NCI-H1417 treated with DMSO at 0.1 percent for 48 hours (cell line): ENCODE results near the gene BRSK2.

Experiments used
- DNase-seq: peaks from one replicate; lab custom pipeline; 2025; lab: John Stamatoyannopoulos, UW

Gene BRSK2

GRCh38 chr11:1397146-1397861, 7.6 kb downstream of the BRSK2 start:
- DNase-seq = no peak

DNA sequence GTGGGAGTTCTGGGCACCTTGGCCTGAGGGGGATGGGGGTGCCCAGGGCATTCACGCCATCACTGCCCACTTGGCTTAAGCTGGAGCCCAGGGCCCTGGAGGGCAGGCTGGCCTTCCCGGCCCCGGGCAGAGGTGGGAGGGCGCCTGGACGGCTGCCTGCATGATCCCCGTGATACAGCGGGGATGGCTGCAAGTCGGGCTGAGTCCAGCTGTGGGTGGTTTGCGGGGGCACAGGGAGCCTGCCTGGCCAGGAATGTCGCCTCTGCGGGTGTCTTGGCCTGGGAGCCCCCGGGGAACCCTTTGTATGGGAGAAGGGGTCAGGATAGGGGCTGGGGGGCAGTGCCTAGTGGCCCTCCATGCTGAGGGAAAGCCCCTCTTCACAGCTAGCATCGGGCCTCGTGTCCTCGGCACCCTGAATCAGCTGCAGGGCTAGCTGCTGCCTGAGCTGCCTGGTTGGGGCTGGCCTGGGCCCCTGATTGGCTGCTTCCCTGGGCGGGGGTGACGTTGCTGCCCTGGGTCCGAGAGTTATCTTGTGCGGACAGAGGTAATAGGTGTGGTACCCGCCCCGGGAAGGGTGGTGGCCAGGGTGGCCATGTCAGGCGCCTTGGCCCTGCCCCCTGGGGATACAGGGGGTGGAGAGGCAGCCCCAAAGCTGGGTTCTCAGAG, 8.3 kb downstream of the BRSK2 start:
- no peak for DNase-seq

- no peak for DNase-seq
Observed at GRCh38 chr11:1398528-1399235, 8.9 kb downstream of the BRSK2 start.

DNA sequence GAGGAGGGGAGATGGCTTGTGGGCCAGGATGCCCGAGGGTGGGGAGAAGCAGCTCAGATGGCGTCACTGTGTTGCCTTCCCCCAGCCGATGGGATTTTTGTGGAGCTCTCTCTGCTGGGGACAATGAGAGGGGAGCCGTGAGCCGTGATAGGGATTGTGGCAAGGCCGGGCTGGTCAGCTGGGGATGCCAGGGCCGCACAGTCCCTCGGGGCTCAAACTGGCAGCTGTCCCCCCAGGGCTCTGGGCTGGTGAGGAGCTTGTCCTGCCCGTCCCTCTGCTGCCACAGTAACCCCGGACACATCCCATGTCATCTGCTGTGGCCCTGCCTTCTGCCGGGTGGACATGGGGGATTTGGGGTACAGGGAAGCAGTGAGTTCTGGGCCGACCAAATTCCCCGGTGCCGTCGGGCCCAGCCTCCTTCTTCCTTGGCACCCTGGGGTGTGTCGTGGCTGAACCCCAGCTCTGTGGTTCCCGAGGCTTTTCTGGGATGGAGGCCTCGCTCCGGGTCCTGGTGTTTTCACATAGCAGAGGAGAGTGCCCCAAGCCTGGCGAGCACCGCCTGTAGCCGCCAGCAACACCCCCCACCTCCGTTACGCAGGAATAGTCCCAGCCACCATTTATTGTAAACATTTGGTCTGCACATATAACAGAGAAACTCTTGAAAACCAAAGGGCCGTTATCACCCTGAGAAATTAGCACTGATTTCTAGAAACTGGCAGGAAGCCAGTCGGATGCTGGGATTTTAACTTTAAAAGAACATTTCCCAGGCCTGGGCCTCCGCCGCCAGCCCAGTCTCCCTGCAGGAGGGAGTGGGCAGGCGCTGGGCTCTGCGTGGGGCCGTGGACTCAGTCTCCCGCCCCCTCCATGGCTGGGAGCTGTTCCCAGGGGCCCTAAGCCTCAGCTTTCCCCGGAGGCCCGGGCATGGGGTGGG, 9.9 kb downstream of the BRSK2 start:
- no peak for DNase-seq

DNA sequence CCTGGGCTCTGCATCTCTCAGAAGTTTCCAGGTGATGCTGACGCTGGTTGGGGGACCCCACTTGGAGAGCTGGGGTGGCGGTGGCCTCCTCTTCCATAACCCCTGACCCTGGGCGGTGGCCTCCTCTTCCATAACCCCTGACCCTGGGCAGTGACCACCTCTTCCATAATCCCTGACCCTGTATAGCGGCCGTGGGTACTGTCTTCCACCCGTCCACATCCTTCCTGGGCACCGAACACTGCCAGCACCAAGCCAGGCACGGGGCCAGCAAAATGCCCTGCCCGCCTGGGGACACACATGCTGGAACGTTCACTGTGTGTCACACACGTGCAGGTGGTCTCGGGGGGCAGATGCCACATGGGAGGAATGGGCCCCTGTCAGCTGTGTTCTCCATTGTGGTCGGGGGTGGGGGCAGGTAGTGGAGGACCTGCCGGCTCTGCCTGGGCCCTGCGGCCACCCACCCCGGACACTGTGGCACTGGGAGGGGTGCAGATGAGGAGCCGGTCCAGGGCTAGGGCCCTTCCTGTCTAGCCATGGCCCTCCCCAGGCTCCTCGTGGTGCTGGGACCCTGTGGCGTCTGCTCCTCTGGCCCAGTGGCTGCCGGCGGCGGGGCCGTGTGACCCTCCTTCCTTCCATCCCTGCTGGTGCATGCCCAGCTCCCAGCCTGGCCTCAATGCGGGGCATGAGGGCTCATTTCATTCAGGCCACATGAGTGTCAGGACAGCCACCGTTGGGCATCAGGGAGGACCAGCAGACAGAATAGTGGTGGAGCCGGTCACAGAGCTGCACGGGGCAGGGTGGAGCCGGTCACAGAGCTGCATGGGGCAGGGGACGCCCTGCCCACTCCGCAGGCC, 10.8 kb downstream of the BRSK2 start:
- DNase-seq = no peak

DNA sequence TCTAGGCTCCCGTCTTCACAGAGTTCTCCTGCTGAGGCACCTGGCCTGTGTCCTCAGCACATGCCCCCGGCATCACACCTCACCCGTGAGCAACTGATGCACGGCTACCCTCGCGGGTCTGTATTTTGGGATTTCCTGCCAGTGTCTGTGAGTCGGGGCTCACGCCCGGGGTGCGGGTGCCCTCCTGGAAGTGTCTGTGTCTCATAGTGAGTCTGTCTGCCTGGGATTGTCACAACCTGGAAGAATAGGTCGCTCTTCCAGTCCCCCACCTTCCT, 11.4 kb downstream of the BRSK2 start:
- no peak for DNase-seq

DNA sequence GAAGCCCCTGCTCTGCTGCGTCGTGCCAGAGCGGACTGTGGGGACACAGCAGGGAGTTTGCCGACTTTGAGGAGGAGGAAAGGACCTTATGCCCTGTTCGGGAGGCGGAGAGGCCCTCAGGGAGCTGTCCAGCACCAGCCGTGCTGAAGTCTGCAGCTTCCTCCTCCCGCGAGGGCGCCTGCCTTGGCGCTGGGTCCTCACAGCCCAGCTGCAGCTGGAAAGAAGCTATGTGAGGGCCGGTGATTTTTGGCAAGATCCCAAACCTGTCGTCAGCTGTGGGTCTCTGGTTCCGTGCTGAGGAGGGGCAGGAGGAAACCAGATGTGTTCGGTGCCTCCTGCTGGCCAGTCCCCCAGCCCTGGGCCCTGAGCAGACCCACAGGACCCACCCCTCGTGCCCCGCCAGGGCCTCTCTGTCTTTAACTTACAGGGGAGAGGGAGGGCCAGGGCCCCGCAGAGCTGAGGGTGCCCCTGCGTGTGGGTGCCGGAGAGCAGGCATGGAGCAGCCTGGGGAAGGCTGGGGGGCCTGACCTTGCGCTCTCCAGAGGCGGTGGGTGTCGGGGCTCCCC, 12.0 kb downstream of the BRSK2 start:
- no peak for DNase-seq

DNA sequence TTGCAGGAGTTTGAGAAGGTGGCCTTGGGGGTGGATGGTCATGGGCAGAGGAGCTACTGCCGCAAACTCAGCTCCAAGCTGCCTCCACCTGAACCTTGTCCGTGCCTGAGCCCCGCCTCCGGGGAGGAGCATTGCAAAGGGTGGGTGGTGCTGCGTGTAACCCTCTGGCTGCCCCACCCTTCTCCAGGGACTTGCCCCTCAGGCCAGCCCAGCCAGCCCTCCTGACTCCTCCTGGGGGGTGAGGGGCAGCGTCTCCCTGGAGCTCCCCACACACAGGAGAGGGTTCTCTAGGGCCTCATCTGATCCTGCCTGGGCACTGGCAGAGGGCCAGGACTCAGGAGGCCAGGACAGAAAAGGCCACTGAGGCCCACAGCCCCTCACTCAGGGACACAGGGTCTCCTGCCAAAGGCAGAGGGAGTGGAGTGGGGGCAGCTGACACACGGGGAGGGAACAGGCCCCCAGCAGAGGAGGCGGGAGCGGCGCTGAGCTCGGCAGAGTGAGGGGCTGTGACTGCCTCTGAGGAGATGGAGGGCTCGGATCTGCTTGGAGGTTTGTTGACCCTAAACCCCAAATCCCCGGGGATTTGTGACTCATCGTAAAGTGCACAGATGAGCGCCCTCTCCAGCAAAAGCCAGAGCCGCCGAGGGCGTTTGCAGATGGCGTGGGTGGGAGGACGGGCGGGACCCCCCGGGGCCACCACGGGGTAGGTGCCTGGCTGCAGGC, 12.8 kb downstream of the BRSK2 start:
- no peak for DNase-seq

GRCh38 chr11:1403078-1403620, 13.4 kb downstream of the BRSK2 start:
- no peak for DNase-seq

GRCh38 chr11:1403721-1404460, 14.2 kb downstream of the BRSK2 start:
- no peak for DNase-seq

DNA sequence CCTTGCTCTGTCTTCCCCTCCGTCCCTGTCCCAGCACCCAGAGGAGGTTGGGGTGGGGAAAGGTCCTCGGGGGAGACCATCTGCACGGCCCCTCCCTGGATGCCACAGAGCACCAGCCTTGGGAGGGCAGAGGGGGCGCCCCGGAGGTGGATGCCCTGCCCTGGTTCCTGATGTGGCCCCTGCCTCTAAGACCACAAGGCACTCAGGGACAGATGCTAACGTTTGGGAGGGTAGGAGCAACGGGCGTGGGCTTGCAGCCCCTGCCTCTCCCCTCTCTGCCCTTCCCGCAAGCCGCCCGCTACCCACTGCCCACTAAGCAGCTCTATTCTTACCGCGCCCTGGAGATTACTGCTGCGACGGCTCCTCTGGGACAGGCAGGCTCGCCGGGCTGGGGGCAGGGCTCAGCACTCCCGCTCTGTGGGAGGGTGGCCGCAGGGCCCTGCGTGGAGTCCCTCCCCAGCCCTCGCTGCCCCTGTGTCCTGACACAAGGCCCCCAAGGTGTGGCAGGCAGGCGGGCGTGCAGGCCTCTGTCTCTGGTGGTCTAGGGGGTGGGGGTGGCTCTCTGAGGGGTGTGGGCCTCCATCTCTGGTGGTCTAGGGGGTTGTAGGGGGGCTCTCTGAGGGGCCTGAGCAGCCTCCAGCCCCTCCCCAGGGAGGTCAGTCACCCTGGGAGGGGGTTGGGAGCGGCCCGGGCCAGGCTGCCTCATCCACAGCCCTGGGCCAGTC, 14.9 kb downstream of the BRSK2 start:
- no peak for DNase-seq

- DNase-seq = no peak
Observed at GRCh38 chr11:1405186-1406020, 15.7 kb downstream of the BRSK2 start.

- no peak for DNase-seq
Observed at GRCh38 chr11:1406571-1407485, 17.1 kb downstream of the BRSK2 start.

- no peak for DNase-seq
Observed at GRCh38 chr11:1407668-1408067, 17.9 kb downstream of the BRSK2 start.

DNA sequence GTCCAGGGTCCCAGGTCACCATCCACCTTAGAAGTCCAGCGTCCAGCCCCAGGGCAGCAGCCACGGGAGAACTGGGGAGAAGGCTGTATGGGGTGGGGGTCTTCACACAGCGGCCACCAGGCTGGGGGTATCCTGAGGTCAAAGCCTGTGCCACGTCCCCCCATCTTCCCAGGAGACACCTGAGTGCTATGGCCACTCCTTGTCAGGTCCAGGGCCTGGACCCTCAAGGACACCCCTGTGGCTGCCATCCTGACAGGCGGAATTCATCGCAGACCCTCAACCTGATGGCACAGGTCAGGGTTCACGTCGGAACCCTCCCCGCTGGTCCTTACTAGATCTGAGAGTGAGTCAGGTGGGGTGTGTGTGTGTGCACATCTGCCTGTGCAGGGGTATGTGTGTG, 18.6 kb downstream of the BRSK2 start:
- no peak for DNase-seq

DNA sequence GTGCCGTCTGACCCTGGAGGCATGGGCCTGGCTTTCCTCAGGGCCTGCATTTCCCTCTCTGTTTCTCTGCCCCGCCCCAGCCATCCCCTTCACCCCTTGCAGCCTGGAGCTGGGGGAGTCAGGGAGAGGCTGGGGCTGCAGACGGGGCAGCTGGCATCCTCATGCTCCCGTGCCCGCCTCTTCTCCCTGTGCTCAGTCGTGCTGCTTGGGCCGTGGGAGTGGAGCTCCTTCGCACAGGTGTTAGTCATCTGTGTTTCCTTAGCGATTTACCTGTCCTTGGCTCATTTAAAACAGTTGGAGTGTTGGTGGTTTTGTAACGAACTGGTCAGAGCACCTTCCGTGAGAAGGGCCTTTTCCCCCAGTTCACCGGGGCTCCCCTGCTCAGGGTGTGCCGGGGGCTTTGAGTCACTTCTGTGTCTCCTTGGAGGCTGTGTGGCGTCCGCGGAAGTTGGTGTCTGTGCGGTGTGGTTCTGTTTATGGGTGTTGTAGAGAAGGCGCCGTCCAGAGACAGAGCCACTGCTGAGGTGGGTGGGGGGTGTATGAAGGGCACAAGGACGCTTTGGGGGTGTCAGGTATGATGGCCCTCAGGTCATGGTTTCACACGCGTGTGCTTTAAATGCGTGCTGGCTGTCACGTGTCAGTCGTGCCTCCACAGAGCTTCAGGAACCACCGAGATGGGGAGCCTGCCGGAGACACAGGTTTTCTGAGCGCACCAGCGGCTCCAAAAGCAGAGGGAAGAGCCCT, 19.5 kb downstream of the BRSK2 start:
- DNase-seq = no peak
